HL-60/S4 treated with retinoic acid at 250 ng/mL for 4 days and 3 days (cell line): ENCODE measurements around the gene RNASE8.

Experiments used
- in situ Hi-C: fragments of 300-500 bp; cut with MboI; formaldehyde crosslinking; loops from 2 replicates; pipeline ENCODE4 v1.7.0; 2022; ENCODE audit warnings: low sequenced_read_pairs

The RNASE8 gene

DNA sequence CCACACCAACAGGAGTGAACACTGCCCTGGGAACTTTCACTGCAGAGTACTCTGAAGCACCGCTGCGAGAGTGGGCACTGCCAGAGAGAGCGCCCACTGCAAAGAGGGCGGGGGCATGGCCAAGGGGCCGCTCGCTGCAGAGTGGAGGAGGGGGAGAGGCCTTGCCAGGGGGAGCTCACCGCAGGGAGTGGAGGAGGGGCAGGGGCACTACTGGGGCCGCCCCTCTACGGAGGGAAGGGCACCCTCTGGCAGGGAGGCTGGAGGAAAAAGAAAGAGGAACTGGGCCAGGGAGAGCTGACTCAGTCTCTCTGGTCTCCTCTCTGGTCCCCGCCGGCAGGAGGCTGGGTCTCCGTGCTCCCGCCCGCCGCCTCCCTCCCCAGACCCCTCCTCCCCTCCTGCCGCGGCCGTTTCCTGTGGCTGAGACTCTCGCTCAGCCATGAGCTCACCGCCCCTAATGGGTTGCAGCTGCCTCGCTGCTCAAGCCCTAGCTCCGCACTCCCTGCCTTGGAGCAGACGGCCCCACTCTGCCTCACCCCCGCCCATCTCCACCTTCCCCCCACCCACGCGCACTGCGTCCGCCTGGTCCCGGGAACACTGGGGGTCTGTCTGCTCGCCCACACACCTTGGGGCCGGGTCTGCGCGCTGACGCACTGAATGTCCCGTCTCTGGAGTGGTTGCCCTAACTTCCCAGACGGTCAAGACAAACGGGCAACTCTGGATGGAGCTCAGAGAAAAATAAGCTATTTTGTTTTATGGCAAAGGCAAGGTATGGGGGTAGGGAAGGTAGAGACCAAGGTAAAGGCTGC, 13.8 kb downstream of the RNASE8 start:
- in situ Hi-C loops: no loop called here

DNA sequence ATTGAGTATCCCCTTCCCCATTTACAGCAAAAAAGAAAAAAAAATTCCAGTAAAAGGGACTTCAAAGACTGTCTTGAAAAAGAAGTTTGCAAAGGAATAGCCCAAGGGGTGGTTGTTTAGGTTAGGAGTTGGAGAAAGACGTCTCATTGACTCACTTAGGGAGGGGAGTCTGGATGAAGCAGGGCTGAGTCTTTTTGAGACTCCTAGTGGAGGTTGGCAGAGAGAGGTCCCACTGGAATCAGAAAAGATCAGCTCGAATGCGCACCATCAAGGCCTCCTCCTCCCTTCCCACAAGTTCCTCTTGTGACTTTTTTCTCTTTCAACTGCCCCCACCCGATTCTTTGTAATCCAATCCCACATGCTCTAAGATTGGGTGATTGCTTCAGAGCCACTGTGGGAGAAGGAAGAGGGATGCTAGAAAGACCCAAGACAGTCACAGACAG, 14.4 kb downstream of the RNASE8 start:
- in situ Hi-C loops: no loop called here

GRCh38 chr14:21072781-21073339, 15.2 kb downstream of the RNASE8 start:
- in situ Hi-C loops: no loop called here

GRCh38 chr14:21073921-21074320, 16.3 kb downstream of the RNASE8 start:
- in situ Hi-C loops: no loop called here

DNA sequence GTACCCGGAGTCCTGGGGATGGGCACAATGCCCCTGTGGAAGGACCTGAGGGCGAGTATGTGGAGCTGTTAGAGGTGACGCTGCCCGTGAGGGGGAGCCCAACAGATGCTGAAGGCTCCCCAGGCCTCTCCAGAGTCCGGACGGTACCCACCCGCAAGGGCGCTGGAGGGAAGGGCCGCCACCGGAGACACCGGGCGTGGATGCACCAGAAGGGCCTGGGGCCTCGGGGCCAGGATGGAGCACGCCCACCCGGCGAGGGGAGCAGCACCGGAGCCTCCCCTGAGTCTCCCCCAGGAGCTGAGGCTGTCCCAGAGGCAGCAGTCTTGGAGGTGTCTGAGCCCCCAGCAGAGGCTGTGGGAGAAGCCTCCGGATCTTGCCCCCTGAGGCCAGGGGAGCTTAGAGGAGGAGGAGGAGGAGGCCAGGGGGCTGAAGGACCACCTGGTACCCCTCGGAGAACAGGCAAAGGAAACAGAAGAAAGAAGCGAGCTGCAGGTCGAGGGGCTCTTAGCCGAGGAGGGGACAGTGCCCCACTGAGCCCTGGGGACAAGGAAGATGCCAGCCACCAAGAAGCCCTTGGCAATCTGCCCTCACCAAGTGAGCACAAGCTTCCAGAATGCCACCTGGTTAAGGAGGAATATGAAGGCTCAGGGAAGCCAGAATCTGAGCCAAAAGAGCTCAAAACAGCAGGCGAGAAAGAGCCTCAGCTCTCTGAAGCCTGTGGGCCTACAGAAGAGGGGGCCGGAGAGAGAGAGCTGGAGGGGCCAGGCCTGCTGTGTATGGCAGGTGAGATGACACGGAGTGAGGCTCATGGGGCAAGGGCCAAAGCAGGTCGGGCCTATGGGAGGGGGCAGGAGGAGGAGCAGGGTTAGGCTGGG, 17.0 kb downstream of the RNASE8 start:
- in situ Hi-C loops: no loop called here

DNA sequence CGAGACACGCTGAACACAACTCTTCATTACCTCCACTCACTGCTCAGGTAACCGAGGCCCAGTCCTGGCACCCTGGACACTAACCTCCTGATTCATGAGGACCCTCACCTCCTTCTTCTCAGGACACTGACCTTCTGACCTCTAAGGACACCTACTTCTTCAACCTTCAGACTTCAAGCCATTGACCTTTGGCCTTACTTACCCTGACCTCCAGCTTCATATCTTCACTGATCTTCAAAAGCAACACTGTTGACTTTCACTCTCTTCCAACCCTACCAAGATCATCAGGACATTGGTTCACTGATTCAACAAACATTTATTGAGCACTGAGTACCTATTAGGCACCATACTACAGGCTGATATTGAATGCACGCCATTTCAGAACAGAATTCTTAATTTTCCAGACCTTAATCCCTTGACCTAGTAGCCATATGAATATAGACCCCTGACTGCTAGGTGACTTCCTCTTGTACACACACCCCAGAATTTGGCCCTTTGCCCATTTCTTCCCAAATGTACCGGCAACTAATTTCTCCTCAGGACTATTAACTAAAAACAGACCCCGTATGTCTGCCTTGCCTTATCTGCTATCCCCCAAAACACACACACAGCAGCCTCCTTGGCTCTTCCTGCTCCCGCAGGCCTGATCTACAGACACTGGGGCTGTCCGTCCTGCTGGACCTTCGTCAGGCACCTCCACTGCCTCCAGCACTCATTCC, 18.3 kb downstream of the RNASE8 start:
- in situ Hi-C loops: no loop called here

- in situ Hi-C loops: no loop called here
Measured at GRCh38 chr14:21077672-21078071, 20.1 kb downstream of the RNASE8 start.

DNA sequence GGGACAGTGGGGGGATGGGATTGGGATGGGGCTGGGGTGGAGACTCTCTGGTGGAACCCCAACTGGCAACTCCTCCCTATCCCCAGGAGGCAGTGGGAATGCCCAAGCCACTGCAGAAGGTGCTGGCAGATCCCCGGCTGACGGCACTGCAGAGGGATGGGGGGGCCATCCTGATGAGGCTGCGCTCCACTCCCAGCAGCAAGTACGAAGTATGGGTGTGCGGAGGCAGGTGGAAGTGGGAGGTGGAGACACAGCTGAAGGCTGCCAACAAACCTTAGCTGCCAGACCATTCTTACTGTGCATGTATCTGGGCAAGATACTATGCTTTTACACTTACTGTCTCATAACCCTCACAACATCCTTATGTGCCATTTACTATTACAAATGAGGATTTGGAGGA, 20.7 kb downstream of the RNASE8 start:
- in situ Hi-C loops: no loop called here

- in situ Hi-C loops: no loop called here
Measured at GRCh38 chr14:21078726-21079125, 21.1 kb downstream of the RNASE8 start.

DNA sequence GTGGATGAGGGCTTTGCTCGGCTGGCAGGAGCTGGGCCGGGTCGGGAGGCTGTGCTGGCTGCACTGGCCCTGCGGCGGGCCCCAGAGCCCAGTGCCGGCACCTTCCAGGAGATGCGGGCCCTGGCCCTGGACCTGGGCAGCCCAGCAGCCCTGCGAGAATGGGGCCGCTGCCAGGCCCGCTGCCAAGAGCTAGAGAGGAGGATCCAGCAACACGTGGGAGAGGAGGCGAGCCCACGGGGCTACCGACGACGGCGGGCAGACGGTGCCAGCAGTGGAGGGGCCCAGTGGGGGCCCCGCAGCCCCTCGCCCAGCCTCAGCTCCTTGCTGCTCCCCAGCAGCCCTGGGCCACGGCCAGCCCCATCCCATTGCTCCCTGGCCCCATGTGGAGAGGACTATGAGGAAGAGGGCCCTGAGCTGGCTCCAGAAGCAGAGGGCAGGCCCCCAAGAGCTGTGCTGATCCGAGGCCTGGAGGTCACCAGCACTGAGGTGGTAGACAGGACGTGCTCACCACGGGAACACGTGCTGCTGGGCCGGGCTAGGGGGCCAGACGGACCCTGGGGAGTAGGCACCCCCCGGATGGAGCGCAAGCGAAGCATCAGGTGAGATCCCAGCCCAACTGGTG, 24.0 kb downstream of the RNASE8 start:
- in situ Hi-C loops: no loop called here

- in situ Hi-C loops: no loop called here
Measured at GRCh38 chr14:21083565-21084325, 26.1 kb downstream of the RNASE8 start.

GRCh38 chr14:21084396-21084795, 26.8 kb downstream of the RNASE8 start:
- in situ Hi-C loops: no loop called here

DNA sequence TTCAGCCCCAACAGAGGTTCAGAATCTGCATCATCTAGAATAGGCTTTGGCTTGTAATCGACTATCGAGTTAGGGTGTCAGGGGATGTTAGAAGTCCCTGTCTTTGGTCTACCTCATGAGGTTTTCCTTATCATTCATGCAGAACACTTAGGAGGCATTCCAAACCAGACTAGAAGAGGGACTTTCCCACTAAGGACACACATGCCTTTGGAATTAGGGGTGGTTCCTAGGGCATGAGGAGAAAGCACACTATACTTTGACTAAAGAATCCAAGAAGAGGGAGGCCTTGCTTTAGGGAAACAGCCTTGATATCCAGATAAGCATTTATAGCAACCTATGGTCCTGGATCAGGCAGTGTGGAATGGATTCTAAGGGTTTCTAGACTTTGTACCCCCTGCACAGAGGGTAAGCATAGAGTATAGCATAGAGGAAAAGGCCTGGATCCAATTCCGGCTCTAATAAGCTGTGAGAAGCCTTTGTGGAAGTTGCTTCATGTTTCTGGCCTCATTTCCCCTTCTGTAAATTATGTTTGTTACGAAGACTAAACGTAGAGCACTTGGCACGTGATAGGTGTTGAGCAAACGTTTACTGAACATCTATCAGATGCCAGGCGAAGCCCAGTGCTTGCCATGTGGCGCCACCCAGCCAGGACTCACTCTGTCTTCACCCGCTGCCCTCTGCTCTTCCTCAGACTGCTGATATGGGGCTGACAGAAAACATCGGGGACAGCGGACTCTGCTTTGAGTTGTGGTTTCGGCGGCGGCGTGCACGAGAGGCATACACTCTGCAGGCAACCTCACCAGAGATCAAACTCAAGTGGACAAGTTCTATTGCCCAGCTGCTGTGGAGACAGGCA, 27.6 kb downstream of the RNASE8 start:
- in situ Hi-C loops: no loop called here

- in situ Hi-C loops: no loop called here
Measured at GRCh38 chr14:21086908-21087293, 29.3 kb downstream of the RNASE8 start.

- in situ Hi-C loops: no loop called here
Measured at GRCh38 chr14:21087294-21088091, 29.9 kb downstream of the RNASE8 start.

DNA sequence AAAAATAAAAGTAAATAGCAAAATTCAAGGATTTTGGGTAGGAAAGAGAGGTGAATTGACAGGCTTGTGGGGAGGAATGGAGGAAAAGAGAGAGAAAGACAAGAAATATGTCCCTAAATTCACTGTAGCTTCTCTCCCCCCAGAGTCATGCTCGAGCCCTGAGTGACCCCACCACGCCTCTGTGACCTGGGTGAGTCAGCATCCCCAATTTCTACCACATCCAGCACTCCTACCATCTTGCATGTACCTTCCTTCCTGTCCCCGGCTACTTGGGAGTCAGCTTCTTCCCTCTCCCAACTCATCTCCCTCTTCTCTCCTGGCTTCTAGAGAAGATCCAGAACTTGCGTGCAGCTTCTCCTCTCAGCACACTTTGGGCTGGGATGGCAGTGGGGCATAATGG, 31.1 kb downstream of the RNASE8 start:
- in situ Hi-C loops: no loop called here

DNA sequence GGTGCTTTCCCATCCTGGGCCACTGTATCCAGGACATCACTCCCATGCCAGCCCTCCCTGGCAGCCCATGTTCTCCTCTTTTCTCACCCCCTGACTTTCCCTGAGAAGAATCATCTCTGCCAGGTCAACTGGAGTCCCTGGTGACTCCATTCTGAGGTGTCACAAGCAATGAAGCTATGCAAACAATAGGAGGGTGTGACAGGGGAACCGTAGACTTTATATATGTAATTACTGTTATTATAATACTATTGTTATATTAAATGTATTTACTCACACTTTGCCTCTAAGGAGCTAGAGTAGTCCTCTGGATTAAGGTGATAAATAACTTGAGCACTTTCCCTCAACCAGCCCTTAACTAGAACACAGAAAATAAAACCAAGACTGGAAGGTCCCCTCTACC, 31.6 kb downstream of the RNASE8 start:
- in situ Hi-C loops: no loop called here

DNA sequence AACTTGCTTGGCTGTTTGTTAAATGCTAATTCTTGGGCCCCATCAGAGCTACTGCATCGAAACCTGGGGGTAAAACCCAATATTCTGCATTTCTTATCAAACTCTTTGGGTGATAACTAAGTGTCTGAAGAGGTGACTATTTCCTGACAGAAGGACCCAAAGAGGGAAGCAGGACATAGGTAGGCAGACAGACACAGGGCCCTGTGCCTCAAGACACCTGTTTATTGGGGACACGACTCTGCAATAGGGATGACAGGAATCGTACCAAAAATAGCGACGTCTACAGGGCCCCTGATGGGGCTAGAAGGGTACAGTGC, 32.2 kb downstream of the RNASE8 start:
- in situ Hi-C loops: no loop called here
